Spleen (tissue), 7 donors: ENCODE data around the gene PLXNA2.

Source experiments
- CTCF ChIP-seq, 11 experiments: fragments of 200-600 bp in 7 of 11; fragments of 450-650 bp in 4 of 11; sonication (generic) in 4 of 11; IDR thresholded peaks in 8 of 11; conservative IDR thresholded peaks in 3 of 11; 1 replicate in 7 of 11; 2 replicates in 4 of 11; pipeline versions ENCODE4 v1.4.0 to v1.8.0; 2016 to 2021; ENCODE audit warnings: antibody characterized with exemption in 11 of 11, inconsistent platforms in 4 of 11, mild to moderate bottlenecking in 1 of 11
- POLR2AphosphoS5 ChIP-seq, 3 donors: sonication (generic); formaldehyde crosslinking; IDR thresholded peaks; one replicate each; pipeline ENCODE4 v1.5.1; 2017; ENCODE audit warnings: antibody characterized with exemption in 3 of 3
- donor health status: DM: no; HTN: no; CAD: no; lungs with moderate emphysema.
- donor health status: DM: no; HTN: no; CAD: no.
- donor health status: DM: no; HTN: no; CAD: no.

- TF ChIP-seq CTCF (IDR thresholded peaks at IDR 0.05 in 8 of 11, conservative IDR thresholded peaks at IDR 0.05 in 3 of 11) (no peak), POLR2AphosphoS5 (IDR thresholded peaks at IDR 0.05) (no peak)
These were observed 16.8 kb downstream of the PLXNA2 start for GRCh38 chr1:208227366-208227765.
